T-helper 1 cell treated with Interleukin-12 subunit alpha and Interleukin-12 subunit beta and Interleukin-4 antibody, amounts not matched to agents 30 μg/mL and 1 μg/mL, for 36 hours (primary cell): Measurements from ENCODE around the gene MGAT2.
"Not testable (repeated sequence)": the region's sequence is repeated elsewhere in the genome, so short reads cannot be mapped to it uniquely, and the experiment has no call there.

ENCODE experiments used
- H3K27ac Mint-ChIP-seq: one replicate; pipeline ENCODE4 v1.8.0; 2021; ENCODE audit warnings: mild to moderate bottlenecking, mixed read lengths
- H3K27me3 Mint-ChIP-seq: one replicate; pipeline ENCODE4 v1.8.0; 2021; ENCODE audit warnings: low read depth, mixed read lengths
- H3K36me3 Mint-ChIP-seq: one replicate; pipeline ENCODE4 v1.8.0; 2021; ENCODE audit warnings: low read depth, mixed read lengths
- H3K4me1 Mint-ChIP-seq: one replicate; pipeline ENCODE4 v1.8.0; 2021; ENCODE audit warnings: low read depth, mixed read lengths
- H3K4me3 Mint-ChIP-seq: one replicate; pipeline ENCODE4 v1.8.0; 2021; ENCODE audit warnings: mild to moderate bottlenecking, moderate library complexity, mixed read lengths
- H3K9me3 Mint-ChIP-seq: one replicate; pipeline ENCODE4 v1.8.0; 2021; ENCODE audit warnings: mixed read lengths

Gene MGAT2

DNA sequence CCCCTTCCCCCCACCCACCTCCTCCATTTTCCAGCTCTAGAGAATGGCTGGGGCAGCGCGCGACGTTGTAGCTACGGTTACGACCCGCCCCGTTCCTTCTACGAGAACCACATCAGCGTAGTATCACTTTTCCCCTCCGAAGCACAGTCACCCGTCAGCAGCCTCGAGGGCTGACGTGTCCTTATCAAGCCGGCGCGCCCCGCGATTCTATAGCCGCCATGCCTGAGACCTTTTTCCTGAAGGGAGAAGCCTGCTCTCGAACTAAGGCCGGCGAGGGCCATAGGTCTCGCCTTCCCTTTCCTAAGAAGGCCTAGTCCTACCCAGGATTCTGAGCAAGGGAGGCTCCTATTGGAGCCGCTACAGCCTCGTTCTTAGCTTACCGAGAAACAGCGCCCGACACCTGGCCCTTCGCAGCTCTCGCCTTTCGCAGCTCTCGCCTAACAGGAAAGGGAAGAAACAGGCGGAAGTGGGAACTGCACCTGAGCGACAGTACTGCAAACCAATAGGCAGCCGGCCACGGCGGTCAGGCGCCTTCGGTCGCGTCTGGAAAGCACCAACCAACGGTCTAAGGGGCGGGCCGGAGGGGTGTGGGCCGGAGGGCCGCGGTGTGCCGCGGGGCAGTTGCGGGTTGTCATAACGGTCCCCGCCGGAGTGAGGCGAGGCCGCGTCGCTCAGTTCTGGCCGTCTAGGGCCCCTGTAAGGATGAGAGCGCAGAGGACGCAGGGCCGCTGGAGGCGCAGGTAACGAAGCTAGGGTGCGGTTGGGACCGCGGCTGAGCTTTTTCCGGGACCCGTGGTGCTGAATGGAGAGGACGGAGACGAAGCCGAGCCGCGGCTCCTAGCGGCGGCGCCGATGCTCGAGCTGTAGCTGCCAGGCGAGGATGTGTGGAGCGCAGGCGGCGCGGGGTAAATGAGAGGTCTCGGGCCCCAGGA is at the start of gene MGAT2, which contains the start of gene RPL36AL:
TSS of gene MGAT2 (plus strand) at position 618 of the 932 bp plus-strand sequence. CDS start 470 bp downstream, outside the sequence.
TSS of gene RPL36AL (minus strand) at position 445 of the 932 bp plus-strand sequence. CDS start 1,522 bp downstream, outside the sequence.
- no peaks in the 10 kb centered on the region for H3K9me3 Mint-ChIP-seq
- H3K4me3 Mint-ChIP-seq, result peak within 1 kb of the TSS; percentile 98
- peak within 1 kb of the TSS; percentile 98 for H3K27ac Mint-ChIP-seq
- peaks cover 43% of the 10 kb centered on the region for H3K4me1 Mint-ChIP-seq
- H3K36me3 Mint-ChIP-seq, result peaks cover 54% of the 10 kb centered on the region
- H3K27me3 Mint-ChIP-seq, result no peaks in the 10 kb centered on the region

DNA sequence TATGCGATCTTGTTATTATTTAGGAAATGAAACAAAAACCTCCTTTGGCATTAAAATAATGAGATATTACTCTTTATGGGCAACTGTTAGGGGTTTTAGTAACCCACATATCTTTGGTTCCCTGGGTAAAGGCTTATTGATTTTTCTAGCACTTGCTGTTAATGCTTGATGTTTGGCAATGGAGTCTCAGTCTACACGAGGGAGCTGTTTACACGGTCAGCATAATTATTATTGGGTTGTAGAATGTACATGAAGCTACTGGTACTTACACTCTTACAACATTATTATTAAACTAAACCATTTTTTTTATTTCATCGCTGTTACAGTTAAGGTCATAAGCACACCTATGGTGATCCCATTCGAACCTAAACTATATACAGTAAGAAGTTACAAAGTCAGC is 46.6 kb upstream of the MGAT2 start:
- Mint-ChIP-seq H3K27me3 (no peaks in the 10 kb centered on the region), H3K27ac (no peak overlapping the region), H3K36me3 (peaks cover 35% of the 10 kb centered on the region), H3K4me1 (peaks cover 3% of the 10 kb centered on the region), H3K4me3 (no peak overlapping the region), H3K9me3 (no peaks in the 10 kb centered on the region)

DNA sequence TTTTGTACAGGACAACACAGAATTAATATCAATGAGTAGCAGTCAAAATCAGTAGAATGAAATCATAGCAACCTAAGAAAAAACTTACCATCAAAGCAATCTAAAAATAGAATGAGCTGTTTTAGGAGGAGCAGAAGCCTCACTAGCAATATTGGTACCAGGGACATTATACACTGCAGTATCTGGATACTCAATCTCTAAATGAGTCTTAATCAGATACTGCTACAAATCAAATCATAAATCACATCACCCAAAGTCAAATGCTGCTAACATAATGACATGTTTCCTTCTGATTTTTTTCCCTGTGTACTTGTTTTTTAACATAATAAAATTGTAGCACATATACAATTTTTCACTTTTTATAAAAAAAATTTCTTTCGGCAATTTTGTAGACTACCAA is 42.5 kb upstream of the MGAT2 start:
- H3K27ac Mint-ChIP-seq, result no peak overlapping the region
- H3K4me3 Mint-ChIP-seq, result no peak overlapping the region
- no peaks in the 10 kb centered on the region for H3K27me3 Mint-ChIP-seq
- H3K4me1 Mint-ChIP-seq, result peaks cover 25% of the 10 kb centered on the region
- H3K9me3 Mint-ChIP-seq, result no peaks in the 10 kb centered on the region
- peaks cover 44% of the 10 kb centered on the region for H3K36me3 Mint-ChIP-seq

DNA sequence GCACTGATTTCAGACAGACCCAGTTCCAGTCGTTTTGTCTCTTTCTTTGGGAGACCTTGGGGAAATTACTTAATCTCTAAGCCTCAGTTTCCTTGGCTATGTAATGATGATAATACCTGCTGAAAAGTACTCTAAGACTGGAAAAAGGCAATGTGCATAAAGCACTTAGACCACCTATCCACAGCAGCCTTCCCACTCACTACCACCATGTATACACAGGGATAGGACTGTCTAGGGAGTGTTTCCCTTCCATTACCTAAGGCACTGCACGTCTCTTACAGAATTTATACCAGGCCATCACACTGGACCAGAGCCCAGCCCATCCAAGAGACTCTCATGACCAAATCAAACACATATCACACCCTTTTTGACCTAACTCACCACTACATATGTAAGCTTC is 40.8 kb upstream of the MGAT2 start:
- peaks cover 34% of the 10 kb centered on the region for H3K4me1 Mint-ChIP-seq
- peak overlapping the region; percentile 33 for H3K27ac Mint-ChIP-seq
- peaks cover 44% of the 10 kb centered on the region for H3K36me3 Mint-ChIP-seq
- H3K4me3 Mint-ChIP-seq, result no peak overlapping the region
- H3K27me3 Mint-ChIP-seq, result no peaks in the 10 kb centered on the region
- H3K9me3 Mint-ChIP-seq, result no peaks in the 10 kb centered on the region

DNA sequence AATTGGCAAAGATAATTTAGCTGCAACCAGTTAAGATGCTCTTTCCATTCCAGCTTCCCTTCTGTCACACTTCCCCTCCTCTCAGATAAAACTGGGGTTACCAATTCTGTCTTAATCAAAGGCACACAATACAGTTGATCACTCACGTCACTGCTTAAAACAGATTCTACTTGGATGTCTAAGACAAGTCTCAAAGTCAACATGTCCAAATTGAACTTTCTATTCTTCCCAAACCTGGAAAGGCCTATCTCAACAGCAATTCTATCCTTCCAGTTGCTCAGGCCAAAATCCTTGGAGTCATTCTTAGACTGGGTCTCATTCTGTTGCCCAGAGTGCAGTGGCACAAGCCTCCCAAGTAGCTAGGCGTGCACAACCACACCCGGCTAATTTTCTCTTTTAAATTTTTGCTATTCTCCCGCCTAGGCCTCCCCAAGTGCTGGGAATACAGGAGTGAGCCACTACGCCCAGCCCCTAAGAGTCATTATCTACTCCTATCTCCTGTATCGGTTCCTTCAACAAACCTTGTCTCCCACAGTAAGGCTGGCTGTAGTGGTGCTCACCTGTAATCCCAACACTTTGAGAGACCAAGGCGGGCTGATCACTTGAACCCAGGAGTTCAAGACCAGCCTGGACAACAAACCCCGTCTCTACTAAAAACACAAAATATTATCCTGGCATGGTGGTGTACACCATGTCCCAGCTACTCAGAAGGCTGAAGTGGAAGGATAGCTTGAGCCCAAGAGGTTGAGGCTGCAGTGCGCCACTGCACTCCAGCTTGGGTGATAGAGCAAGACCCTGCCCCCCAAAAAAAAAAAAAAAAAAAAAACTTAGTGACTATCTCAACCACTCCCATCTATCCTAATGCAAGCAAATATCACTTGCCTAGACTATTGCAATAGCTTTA is 39.1 kb upstream of the MGAT2 start:
- H3K9me3 Mint-ChIP-seq, result no peaks in the 10 kb centered on the region
- H3K4me3 Mint-ChIP-seq, result no peak overlapping the region
- peaks cover 40% of the 10 kb centered on the region for H3K4me1 Mint-ChIP-seq
- H3K36me3 Mint-ChIP-seq, result peaks cover 51% of the 10 kb centered on the region
- H3K27ac Mint-ChIP-seq, result no peak overlapping the region
- peaks cover 4% of the 10 kb centered on the region for H3K27me3 Mint-ChIP-seq

DNA sequence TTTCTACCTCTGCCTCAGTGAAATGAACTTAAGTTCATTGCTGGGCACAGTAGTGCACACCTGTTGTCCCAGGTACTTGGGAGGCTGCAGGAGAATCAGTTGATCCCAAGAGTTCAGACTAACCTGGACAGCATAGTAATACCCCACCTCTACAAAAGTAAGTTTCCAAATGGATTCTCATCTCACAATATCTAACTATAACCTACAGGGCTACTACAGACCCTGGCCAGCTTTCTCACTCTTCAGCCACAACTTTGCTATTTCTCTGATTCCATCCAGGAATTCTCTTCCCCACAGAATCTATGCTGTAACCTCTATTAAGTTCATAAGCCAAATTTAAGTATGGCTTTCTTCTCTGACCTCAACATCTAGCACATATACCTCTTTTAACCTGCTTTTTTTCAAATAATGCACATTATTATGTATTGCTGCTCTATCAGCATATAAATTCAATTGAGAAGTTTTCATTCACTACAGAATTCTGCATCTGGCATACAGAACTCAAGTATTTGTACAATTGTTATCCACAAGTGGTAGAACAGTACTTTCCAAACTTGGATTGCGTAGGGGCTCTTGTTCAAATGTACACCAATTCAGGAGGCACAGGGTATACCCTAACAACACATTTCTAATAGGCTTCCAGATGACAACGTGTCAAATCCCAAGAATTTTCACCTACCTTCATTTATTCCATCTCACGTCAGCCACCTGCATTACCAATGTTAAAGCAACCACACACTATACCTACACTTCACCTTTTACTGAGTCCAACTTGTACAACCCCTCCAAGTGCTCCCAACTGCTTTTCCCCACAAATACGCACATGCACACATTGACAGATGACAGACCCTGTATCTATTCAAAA is 38.3 kb upstream of the MGAT2 start:
- Mint-ChIP-seq H3K4me3 (no peak overlapping the region), H3K27me3 (peaks cover 7% of the 10 kb centered on the region), H3K4me1 (peaks cover 47% of the 10 kb centered on the region), H3K27ac (no peak overlapping the region), H3K9me3 (no peaks in the 10 kb centered on the region), H3K36me3 (peaks cover 45% of the 10 kb centered on the region)

DNA sequence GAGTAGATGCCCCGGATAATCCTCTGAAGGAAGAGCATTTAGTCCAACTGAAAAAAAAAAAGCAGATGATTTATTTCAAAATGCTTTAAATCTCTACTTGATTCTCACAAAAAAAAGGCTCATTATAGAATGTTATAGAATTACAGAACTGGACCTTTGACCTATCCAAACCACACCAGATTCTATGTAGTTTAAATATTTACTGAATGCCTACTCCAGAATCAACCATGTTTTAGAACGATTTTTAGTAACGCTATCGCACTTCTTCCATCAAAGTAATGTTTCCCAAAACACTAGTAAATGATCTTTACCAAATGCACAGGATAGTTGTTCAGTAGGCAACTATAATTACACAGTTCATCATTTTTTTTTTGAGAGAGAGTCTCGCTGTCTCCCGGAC is 37.0 kb upstream of the MGAT2 start:
- Mint-ChIP-seq H3K36me3 (peaks cover 40% of the 10 kb centered on the region), H3K4me1 (peaks cover 49% of the 10 kb centered on the region), H3K27ac (peak overlapping the region; percentile 75), H3K4me3 (peak overlapping the region; percentile 67), H3K27me3 (peaks cover 7% of the 10 kb centered on the region), H3K9me3 (no peaks in the 10 kb centered on the region)

DNA sequence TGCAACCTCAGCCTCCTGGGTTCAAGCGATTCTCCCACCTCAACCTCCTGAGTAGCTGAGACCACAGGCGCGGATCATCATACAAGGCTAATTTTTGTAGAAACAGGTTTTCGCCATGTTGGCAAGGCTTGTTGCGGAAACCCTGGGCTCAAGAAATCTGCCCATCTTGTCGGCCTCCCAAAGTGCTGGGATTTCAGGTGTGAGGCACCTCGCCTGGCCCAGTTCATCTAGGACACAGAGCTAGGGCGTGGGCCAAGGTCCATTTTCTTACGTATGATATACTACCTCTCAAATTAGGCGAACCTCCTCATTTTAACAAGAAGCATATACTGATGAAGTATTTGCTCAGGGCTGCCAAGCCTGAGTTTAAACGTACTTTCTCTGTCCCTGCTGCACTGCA is 36.5 kb upstream of the MGAT2 start:
- peaks cover 45% of the 10 kb centered on the region for H3K4me1 Mint-ChIP-seq
- peak overlapping the region; percentile 93 for H3K4me3 Mint-ChIP-seq
- H3K27ac Mint-ChIP-seq, result peak overlapping the region; percentile 99
- no peaks in the 10 kb centered on the region for H3K9me3 Mint-ChIP-seq
- peaks cover 40% of the 10 kb centered on the region for H3K36me3 Mint-ChIP-seq
- peaks cover 7% of the 10 kb centered on the region for H3K27me3 Mint-ChIP-seq

DNA sequence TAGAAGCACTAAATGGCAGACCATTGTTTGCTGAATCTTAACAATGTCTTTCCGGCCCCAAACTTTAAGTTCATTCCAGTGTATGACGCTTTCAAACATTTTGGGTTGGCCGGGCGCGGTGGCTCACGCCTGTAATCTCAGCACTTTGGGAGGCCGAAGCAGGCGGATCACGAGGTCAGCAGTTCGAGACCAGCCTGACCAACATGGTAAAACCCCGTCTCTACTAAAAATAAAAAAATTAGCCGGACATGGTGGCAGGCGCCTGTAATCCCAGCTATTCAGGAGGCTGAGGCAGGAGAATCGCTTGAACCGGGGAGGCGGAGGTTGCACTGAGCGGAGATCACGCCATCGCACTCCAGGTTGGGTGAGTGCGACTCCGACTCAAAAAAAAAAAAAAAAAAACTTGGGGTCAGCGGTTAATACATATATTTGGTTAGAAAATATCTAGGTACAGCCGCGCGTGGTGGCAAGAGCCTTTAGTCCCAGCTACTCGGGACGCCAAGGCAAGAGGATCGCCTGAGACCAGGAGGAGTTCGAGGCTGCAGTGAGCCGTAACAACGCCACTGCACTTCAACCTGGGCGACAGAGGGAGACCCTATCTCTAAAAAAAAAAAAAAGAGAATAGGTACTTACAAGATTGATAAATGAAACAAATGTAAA is 35.5 kb upstream of the MGAT2 start:
- H3K27me3 Mint-ChIP-seq, H3K9me3 Mint-ChIP-seq: not testable (repeated sequence)
- H3K4me3 Mint-ChIP-seq, result peak overlapping the region; percentile 93
- peaks cover 37% of the 10 kb centered on the region for H3K36me3 Mint-ChIP-seq
- peaks cover 37% of the 10 kb centered on the region for H3K4me1 Mint-ChIP-seq
- H3K27ac Mint-ChIP-seq, result peak overlapping the region; percentile 99

DNA sequence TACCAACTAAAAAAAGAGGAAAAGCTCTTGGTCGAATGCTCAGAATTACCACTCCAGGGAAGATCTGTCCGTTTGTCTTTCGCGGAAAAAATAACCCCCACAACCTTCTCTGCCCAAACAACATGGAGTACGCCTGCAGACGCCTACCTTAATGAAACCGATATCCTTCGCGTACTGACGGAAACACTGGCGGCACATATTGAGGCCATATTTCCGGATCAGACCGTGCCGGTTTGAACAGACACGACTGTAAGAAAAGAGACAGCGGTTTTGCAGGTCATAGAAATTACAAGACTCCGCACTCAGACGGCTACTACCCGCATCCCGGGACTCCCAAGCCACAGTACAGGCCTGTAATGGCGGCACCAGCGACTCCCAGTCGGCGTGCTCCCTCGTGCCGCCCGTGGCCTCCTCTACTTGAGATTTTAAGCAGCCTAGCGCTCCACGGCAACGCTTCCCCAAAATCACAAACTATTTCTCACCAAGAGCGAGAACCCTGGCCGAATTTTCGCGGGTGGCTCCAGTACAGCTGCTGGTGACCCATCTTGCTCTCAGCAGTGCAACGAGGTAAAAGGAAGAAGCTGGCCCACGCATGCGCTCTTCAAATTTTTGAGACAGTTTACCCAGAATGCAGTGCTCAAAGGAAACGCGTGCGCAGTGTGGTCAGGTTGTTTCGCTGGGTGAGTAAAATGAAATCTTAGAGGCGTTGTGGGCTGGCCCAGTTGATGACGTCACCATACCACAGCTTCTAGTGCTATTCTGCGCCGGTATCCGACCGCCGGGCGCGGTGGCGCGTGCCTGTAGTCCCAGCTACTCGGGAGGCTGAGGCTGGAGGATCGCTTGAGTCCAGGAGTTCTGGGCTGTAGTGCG is 34.6 kb upstream of the MGAT2 start, which contains the start of gene RPS29:
TSS of gene RPS29 (minus strand) at position 578 of the 870 bp plus-strand sequence. CDS start at position 544, 34 bp downstream.
- Mint-ChIP-seq H3K9me3 (no peaks in the 10 kb centered on the region), H3K4me1 (peaks cover 35% of the 10 kb centered on the region), H3K27ac (peak within 1 kb of the TSS; percentile 99), H3K27me3 (peaks cover 7% of the 10 kb centered on the region), H3K4me3 (peak within 1 kb of the TSS; percentile 93), H3K36me3 (peaks cover 35% of the 10 kb centered on the region)

DNA sequence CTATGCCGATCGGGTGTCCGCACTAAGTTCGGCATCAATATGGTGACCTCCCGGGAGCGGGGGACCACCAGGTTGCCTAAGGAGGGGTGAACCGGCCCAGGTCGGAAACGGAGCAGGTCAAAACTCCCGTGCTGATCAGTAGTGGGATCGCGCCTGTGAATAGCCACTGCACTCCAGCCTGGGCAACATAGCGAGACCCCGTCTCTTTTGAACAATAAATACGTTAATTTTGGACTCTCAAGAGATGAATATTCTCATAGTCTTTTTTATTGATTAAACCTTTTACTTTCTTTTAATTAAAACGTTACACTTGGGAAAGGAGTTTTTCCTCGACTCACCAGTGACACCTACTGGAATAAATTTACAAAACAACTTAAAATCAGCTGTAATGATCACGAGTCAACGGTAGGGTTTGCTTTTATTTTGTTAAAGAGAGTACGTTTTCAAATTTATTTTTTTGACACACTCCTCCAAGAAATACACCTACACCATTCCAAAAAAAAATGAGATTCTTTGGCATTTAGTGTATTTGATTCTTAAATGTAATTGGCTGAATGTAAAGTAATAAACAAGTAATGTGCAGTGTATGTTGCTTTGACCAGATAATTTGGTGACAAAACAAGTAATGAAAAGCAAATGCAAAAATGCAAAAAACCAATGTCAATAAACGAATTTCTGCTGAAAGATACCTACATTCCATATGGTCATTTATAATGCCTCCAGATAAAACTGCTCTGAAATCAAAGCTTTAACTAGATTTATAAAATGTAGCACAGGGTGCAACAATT is 33.7 kb upstream of the MGAT2 start:
- Mint-ChIP-seq H3K27ac (peak overlapping the region; percentile 99), H3K4me3 (peak overlapping the region; percentile 93), H3K36me3 (peaks cover 28% of the 10 kb centered on the region), H3K9me3 (no peaks in the 10 kb centered on the region), H3K4me1 (peaks cover 28% of the 10 kb centered on the region), H3K27me3 (peaks cover 7% of the 10 kb centered on the region)

DNA sequence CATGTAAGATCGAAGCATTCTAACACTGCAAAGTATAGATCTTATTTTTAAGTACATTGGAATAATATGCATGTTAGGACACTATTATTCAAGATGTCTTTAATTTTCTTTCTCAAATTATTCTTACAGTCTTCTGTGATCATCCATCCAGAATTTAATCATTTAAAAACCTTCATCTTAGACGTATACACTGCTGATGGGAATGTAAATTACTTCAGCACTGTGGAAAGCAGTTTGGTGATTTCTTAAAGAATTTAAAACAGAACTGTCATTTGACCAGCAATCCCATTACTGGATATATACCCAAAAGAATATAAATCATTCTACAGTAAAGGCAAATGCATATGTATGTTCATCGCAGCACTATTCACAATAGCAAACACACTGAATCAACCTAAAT is 31.2 kb upstream of the MGAT2 start:
- Mint-ChIP-seq H3K4me3 (no peak overlapping the region), H3K27ac (no peak overlapping the region), H3K4me1 (peaks cover 16% of the 10 kb centered on the region), H3K9me3 (no peaks in the 10 kb centered on the region), H3K27me3 (peaks cover 7% of the 10 kb centered on the region), H3K36me3 (peaks cover 14% of the 10 kb centered on the region)
